Right ventricle myocardium inferior (tissue), 1 donor: ENCODE data around the gene FOXD1. TPM values are rescaled to one million over a fixed set of nuclear protein-coding genes. Genes with fewer than 3 reads are reported as not detected.

ENCODE experiments used
- total RNA-seq: library from RNA; stranded (reverse); fragmentation: NEBNext Ultra II Directional; extraction: Animal tissue kit (Norgen Biotek cat#: 25700); gene quantifications from one replicate; pipeline ENCODE4 v1.2.1, GENCODE V29; 2021
- donor health status: DM: no; HTN: yes; CAD: no; lungs with severe emphysema.

Gene FOXD1
- total RNA-seq, 1 donor from 2014 or later: not detected

Other genes with a start within 250 kb of the FOXD1 start
- 391 TPM for gene BTF3, start 49.7 kb upstream of the FOXD1 start, total RNA-seq
- 14.4 TPM for gene ANKRA2, start 116.9 kb upstream of the FOXD1 start, total RNA-seq
- gene UTP15, start 117.0 kb upstream of the FOXD1 start, total RNA-seq: 11.0 TPM
- 1.9 TPM for gene ARHGEF28, start 177.4 kb upstream of the FOXD1 start, total RNA-seq